H9 (cell line): ENCODE measurements around the gene NR1H2. TPM values are rescaled to one million over a fixed set of nuclear protein-coding genes. Genes with fewer than 3 reads are reported as not detected.

Experiments
- DNase-seq: peaks from one replicate; pipeline ENCODE4 v3.0.0-alpha.2; 2017
- H2AFZ ChIP-seq: one replicate; pipeline ENCODE4 v1.6.1; 2013; ENCODE audit warnings: mild to moderate bottlenecking, low read length, control low read depth, moderate library complexity
- H2AK5ac ChIP-seq: 2 replicates; pipeline ENCODE4 v1.6.1; 2013; ENCODE audit warnings: low read length, control low read depth, mixed read lengths; ENCODE audit not compliant: insufficient read length
- H2BK120ac ChIP-seq: one replicate; pipeline ENCODE4 v1.6.1; 2013; ENCODE audit warnings: low read depth, mild to moderate bottlenecking, low read length, control low read depth, inconsistent platforms; ENCODE audit not compliant: poor library complexity, severe bottlenecking
- H2BK12ac ChIP-seq: 2 replicates; pipeline ENCODE4 v1.6.1; 2013; ENCODE audit warnings: low read length, control low read depth, mixed read lengths, low read depth; ENCODE audit not compliant: insufficient read length
- H2BK15ac ChIP-seq: 2 replicates; pipeline ENCODE4 v1.6.1; 2013; ENCODE audit warnings: low read depth, low read length, control low read depth
- H2BK20ac ChIP-seq: one replicate; pipeline ENCODE4 v1.6.1; 2013; ENCODE audit warnings: low read depth, mild to moderate bottlenecking, low read length, control low read depth, inconsistent platforms; ENCODE audit not compliant: poor library complexity, severe bottlenecking
- H2BK5ac ChIP-seq: 2 replicates; pipeline ENCODE4 v1.6.1; 2013; ENCODE audit warnings: low read length, control low read depth, mixed read lengths; ENCODE audit not compliant: insufficient read length
- H3K14ac ChIP-seq: 2 replicates; pipeline ENCODE4 v1.6.1; 2013; ENCODE audit warnings: low read length, control low read depth; ENCODE audit not compliant: insufficient read depth
- H3K18ac ChIP-seq: 2 replicates; pipeline ENCODE4 v1.6.1; 2013; ENCODE audit warnings: low read depth, mild to moderate bottlenecking, mixed read lengths, low read length, control low read depth; ENCODE audit not compliant: insufficient read length
- H3K23ac ChIP-seq: 2 replicates; pipeline ENCODE4 v1.6.1; 2013; ENCODE audit warnings: low read length, control low read depth, mixed read lengths, low read depth; ENCODE audit not compliant: insufficient read length
- H3K23me2 ChIP-seq: 2 replicates; pipeline ENCODE4 v1.6.1; 2013; ENCODE audit warnings: low read depth, mild to moderate bottlenecking, mixed read lengths, low read length, control low read depth; ENCODE audit not compliant: insufficient read length, poor library complexity, severe bottlenecking
- H3K27ac ChIP-seq: 2 replicates; pipeline ENCODE4 v1.5.1; 2013; ENCODE audit warnings: low read length, control low read depth, mixed read lengths, low read depth; ENCODE audit not compliant: insufficient read length
- H3K27me3 ChIP-seq: 2 replicates; pipeline ENCODE4 v1.6.1; 2013; ENCODE audit warnings: low read length, control low read depth, inconsistent platforms; ENCODE audit not compliant: insufficient read depth
- H3K4ac ChIP-seq: 2 replicates; pipeline ENCODE4 v1.6.1; 2013; ENCODE audit warnings: low read depth, mild to moderate bottlenecking, control low read depth, inconsistent platforms, low read length, moderate library complexity
- H3K4me1 ChIP-seq: 2 replicates; pipeline ENCODE4 v1.6.1; 2013; ENCODE audit warnings: low read length, control low read depth, inconsistent platforms; ENCODE audit not compliant: insufficient read depth
- H3K4me2 ChIP-seq: 2 replicates; pipeline ENCODE4 v1.6.1; 2013; ENCODE audit warnings: low read length, control low read depth, mixed read lengths; ENCODE audit not compliant: insufficient read length, insufficient read depth
- H3K56ac ChIP-seq: 2 replicates; pipeline ENCODE4 v1.6.1; 2013; ENCODE audit warnings: low read depth, mild to moderate bottlenecking, mixed read lengths, low read length, control low read depth; ENCODE audit not compliant: insufficient read length
- H3K79me1 ChIP-seq: 2 replicates; pipeline ENCODE4 v1.6.1; 2013; ENCODE audit warnings: low read depth, mild to moderate bottlenecking, moderate library complexity, low read length, control low read depth, inconsistent platforms; ENCODE audit not compliant: insufficient read depth, poor library complexity, severe bottlenecking
- H3K79me2 ChIP-seq: 2 replicates; pipeline ENCODE4 v1.6.1; 2013; ENCODE audit warnings: low read length, control low read depth, inconsistent platforms; ENCODE audit not compliant: insufficient read depth
- H3K9ac ChIP-seq: 2 replicates; pipeline ENCODE4 v1.6.1; 2013; ENCODE audit warnings: low read length, control low read depth, mixed read lengths; ENCODE audit not compliant: insufficient read length; ENCODE audit errors: extremely low read depth
- H3K9me3 ChIP-seq: one replicate; pipeline ENCODE4 v1.6.1; 2013; ENCODE audit warnings: low read depth, low read length, inconsistent platforms; ENCODE audit not compliant: control insufficient read depth
- H3T11ph ChIP-seq: one replicate; pipeline ENCODE4 v1.6.1; 2013; ENCODE audit warnings: mild to moderate bottlenecking, low read length, control low read depth, inconsistent platforms
- H4K20me1 ChIP-seq: one replicate; pipeline ENCODE4 v1.6.1; 2013; ENCODE audit not compliant: control insufficient read depth, insufficient read length, insufficient read depth
- H4K5ac ChIP-seq: 2 replicates; pipeline ENCODE4 v1.6.1; 2013; ENCODE audit warnings: low read depth, mild to moderate bottlenecking, mixed read lengths, low read length, control low read depth; ENCODE audit not compliant: insufficient read length
- H4K8ac ChIP-seq: replicated peaks from 2 replicates; pipeline ENCODE4 v1.6.1; 2013; ENCODE audit warnings: low read length, control low read depth, mixed read lengths, low read depth; ENCODE audit not compliant: insufficient read length
- H4K91ac ChIP-seq: 2 replicates; pipeline ENCODE4 v1.6.1; 2013; ENCODE audit warnings: low read depth, mild to moderate bottlenecking, moderate library complexity, mixed read lengths, low read length, control low read depth; ENCODE audit not compliant: insufficient read length
- H3K27ac Mint-ChIP-seq, 3 experiments: 2 replicates in 2 of 3; 3 replicates in 1 of 3; pipeline ENCODE4 v1.8.0; 2020 to 2021; ENCODE audit warnings: mixed read lengths in 3 of 3, mild to moderate bottlenecking in 1 of 3, moderate library complexity in 1 of 3
- H3K27me3 Mint-ChIP-seq: 2 replicates; pipeline ENCODE4 v1.8.0; 2021; ENCODE audit warnings: low read depth, mild to moderate bottlenecking, moderate library complexity, mixed read lengths
- H3K36me3 Mint-ChIP-seq, 3 experiments: 2 replicates in 2 of 3; 3 replicates in 1 of 3; pipeline ENCODE4 v1.8.0; 2020 to 2021; ENCODE audit warnings: low read depth in 3 of 3, mixed read lengths in 3 of 3; ENCODE audit not compliant: insufficient read depth in 1 of 3
- H3K4me1 Mint-ChIP-seq, 2 experiments: 2 replicates each; pipeline ENCODE4 v1.8.0; 2020; ENCODE audit warnings: mixed read lengths in 2 of 2
- H3K4me3 Mint-ChIP-seq, 2 experiments: 2 replicates in 1 of 2; 3 replicates in 1 of 2; pipeline ENCODE4 v1.8.0; 2020 to 2021; ENCODE audit warnings: mild to moderate bottlenecking in 2 of 2, mixed read lengths in 2 of 2, moderate library complexity in 1 of 2
- H3K9me3 Mint-ChIP-seq, 2 experiments: 2 replicates in 1 of 2; 3 replicates in 1 of 2; pipeline ENCODE4 v1.8.0; 2020; ENCODE audit warnings: mild to moderate bottlenecking in 2 of 2, mixed read lengths in 2 of 2, moderate library complexity in 1 of 2
- WGBS: extraction: QIAGEN DNeasy Blood & Tissue Kit; methylation state at CpG from one replicate; pipeline ENCODE4 v1.1.7; 2013; ENCODE audit warnings: missing lambda C conversion rate, low lambda C conversion rate, mixed read lengths; ENCODE audit not compliant: insufficient read length; ENCODE audit errors: extremely low coverage; 5-methylcytosine and 5-hydroxymethylcytosine counted together
- total RNA-seq: library from RNA; stranded (reverse); gene quantifications from 2 replicates; pipeline ENCODE4 v1.2.1, GENCODE V29; 2021
- TF ChIP-seq, protein P1 (sequence below): fragments of 200-600 bp; sonication (generic); conservative IDR thresholded peaks from 3 replicates; pipeline ENCODE4 v1.8.0; 2021; ENCODE audit warnings: antibody characterized with exemption, mild to moderate bottlenecking

The NR1H2 gene
- total RNA-seq, 1 experiment from 2014 or later, result 33.2 TPM

DNA sequence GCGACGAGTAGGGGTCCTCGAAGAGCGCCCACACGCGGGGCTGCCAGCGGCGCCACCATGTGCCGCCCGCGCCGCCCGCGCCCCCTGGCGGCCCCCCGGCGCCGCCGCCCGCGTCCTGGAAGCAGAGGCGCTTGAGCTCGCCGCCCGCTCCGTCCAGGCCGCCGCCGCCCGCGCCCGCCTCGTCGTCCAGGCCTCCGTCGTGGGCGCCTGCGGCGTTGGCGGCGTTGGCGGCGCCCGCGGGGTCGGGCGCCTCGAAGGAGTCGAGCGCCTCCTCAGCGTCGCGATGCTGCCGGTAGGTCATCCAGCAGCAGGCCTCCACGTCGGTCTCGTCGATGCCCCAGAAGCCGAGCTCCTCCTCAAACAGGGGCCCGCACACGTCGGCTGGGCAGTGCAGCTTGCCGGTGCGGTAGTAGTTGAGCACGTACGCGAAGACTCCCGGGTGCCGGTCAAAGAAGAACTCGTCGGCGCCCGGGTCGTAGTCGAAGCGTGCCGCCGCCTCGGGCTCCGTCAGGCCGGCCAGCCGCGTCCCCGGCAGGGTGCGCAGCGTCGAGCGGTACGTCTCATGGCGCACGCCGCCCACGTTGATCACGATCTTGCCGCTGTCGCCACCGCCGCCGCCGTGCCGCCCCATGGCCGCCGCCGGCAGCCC is 47.9 kb upstream of the NR1H2 start:
- Histone ChIP-seq H4K20me1 (no peaks in the 10 kb centered on the region), H2AK5ac (no peak overlapping the region), H4K8ac (no peak overlapping the region), H3K27me3 (peaks cover 8% of the 10 kb centered on the region; the same call in 1 of the 2 replicates), H3K18ac (no peak overlapping the region), H4K5ac (no peak overlapping the region), H2BK120ac (no peak overlapping the region), H2AFZ (no peak overlapping the region), H4K91ac (no peak overlapping the region), H3K4me2 (peak overlapping the region; percentile 38), H3K4me1 (peaks cover 6% of the 10 kb centered on the region; the same call in 1 of the 2 replicates), H2BK12ac (no peak overlapping the region), H3K56ac (no peak overlapping the region), H3K9me3 (no peaks in the 10 kb centered on the region), H3K9ac (peak overlapping the region; percentile 10), H2BK15ac (no peak overlapping the region), H3K14ac (0 out of 2 replicates have a peak overlapping the region, but pooled peaks have one; percentile 35), H3K4ac (no peak overlapping the region), H3K79me2 (no peaks in the 10 kb centered on the region), H3T11ph (no peak overlapping the region), H3K79me1 (no peaks in the 10 kb centered on the region), H3K27ac (no peak overlapping the region), H3K23me2 (peaks cover 31% of the 10 kb centered on the region), H2BK5ac (no peak overlapping the region), H3K23ac (no peak overlapping the region), H2BK20ac (no peak overlapping the region)
- H3K9me3 Mint-ChIP-seq, result peaks cover 3 to 5% of the 10 kb centered on the region in 2 experiments; a peak in 3 of 5 replicates
- H3K36me3 Mint-ChIP-seq, result peaks cover 5 to 11% (median 7%) of the 10 kb centered on the region in 3 experiments
- H3K27me3 Mint-ChIP-seq, result peaks cover 30% of the 10 kb centered on the region
- no CpG with 5 or more reads among the region's 104 CpGs for WGBS
- TF ChIP-seq, protein P1, sequence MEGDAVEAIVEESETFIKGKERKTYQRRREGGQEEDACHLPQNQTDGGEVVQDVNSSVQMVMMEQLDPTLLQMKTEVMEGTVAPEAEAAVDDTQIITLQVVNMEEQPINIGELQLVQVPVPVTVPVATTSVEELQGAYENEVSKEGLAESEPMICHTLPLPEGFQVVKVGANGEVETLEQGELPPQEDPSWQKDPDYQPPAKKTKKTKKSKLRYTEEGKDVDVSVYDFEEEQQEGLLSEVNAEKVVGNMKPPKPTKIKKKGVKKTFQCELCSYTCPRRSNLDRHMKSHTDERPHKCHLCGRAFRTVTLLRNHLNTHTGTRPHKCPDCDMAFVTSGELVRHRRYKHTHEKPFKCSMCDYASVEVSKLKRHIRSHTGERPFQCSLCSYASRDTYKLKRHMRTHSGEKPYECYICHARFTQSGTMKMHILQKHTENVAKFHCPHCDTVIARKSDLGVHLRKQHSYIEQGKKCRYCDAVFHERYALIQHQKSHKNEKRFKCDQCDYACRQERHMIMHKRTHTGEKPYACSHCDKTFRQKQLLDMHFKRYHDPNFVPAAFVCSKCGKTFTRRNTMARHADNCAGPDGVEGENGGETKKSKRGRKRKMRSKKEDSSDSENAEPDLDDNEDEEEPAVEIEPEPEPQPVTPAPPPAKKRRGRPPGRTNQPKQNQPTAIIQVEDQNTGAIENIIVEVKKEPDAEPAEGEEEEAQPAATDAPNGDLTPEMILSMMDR, result peak; percentile 43; the same call in 2 of the 3 replicates
- H3K4me3 Mint-ChIP-seq, result peak overlapping the region; percentile 51 to 63; a peak in 4 of 5 replicates
- H3K4me1 Mint-ChIP-seq, result peaks cover 51 to 52% of the 10 kb centered on the region in 2 experiments
- H3K27ac Mint-ChIP-seq, result no peak overlapping the region
- peak; percentile 38 for DNase-seq
